ENCODE results near the gene ZNF724. TPM values are rescaled to one million over a fixed set of nuclear protein-coding genes. Genes with fewer than 3 reads are reported as not detected.
"Not testable (repeated sequence)": the region's sequence is repeated elsewhere in the genome, so short reads cannot be mapped to it uniquely, and the experiment has no call there.

The ZNF724 gene
- total and polyA plus RNA-seq, 4 experiments from 2014 or later, result 1.9 to 6.1 (median 3.8) TPM

DNA sequence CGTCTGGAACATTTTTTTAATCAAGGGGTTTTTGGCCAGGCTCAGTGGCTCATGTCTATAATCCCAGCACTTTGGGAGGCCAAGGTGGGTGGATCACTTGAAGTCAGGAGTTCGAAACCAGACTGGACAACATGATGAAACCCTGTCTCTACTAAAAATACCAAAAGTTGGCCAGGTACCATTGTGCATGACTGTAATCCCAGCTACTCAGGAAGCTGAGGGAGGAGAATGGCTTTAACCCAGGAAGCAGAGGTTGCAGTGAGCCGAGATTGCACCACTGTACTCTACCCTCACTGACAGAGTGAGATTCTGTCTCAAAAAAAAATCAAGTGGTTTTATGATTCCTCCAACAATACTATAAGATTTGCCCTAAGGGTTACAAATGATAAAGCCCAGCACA lies 3.1 kb upstream of the ZNF724 start:
- H3K4me3 Mint-ChIP-seq, result not testable (repeated sequence)

DNA sequence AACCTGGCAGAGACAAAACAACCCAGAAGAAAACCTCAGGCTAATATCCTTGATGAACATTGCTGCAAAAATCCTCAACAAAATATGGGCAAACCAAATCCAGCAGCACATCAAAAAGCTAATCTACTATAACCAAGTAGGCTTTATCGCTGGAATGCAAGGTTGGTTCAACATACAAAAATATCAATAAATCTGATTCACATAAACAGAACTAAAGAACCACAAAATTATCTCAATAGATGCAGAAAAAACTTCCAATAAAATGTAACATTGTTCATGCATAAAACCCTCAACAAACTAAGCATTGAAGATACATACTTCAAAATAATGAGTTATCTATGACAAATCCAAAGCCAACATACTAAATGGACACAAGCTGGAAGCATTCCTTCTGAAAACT lies 8.8 kb downstream of the ZNF724 start:
- Mint-ChIP-seq H3K27me3 (no peaks in the 10 kb centered on the region), H3K36me3 (peaks cover 53 to 57% of the 10 kb centered on the region in 2 donors), H3K4me1 (peaks cover 0 to 3% (median 0%) of the 10 kb centered on the region in 4 donors), H3K4me3 (no peak overlapping the region), H3K27ac (no peak overlapping the region), H3K9me3 (peaks cover 4 to 50% (median 35%) of the 10 kb centered on the region in 8 donors)
- Histone ChIP-seq H3K27me3 (ENCODE audit: insufficient read depth, low read length) (no peaks in the 10 kb centered on the region), H3K4me1 (ENCODE audit: insufficient read depth, low read length) (no peaks in the 10 kb centered on the region), H3K4me3 (ENCODE audit: low read length in 2 of 2) (no peak overlapping the region), H3K27ac (ENCODE audit: low read depth, low read length) (no peak overlapping the region), H3K9me3 (ENCODE audit: control insufficient read depth in 1 of 2, low read length in 2 of 2) (peaks cover 0 to 17% of the 10 kb centered on the region in 2 donors), H3K36me3 (ENCODE audit: insufficient read depth, low read length) (no peaks in the 10 kb centered on the region)
- intact Hi-C loops (cut with micrococcal nuclease), result no loop called here
- POLR2A ChIA-PET (ENCODE audit: partially characterized antibody), result interaction anchor here (0.9 kb wide), 1 partner anchor 153 kb away, joined by 3 read pairs; no protein-coding TSS in a partner anchor
- no peak for DNase-seq
- CTCF ChIA-PET (ENCODE audit: partially characterized antibody), result interaction anchor here (1.4 kb wide), 1 partner anchor 42 kb away, joined by 3 read pairs; no protein-coding TSS in a partner anchor

More for the DNA sequence above, 3.1 kb upstream of the ZNF724 start:
- CTCF ChIA-PET (ENCODE audit: partially characterized antibody); H3K36me3 ChIP-seq (ENCODE audit: insufficient read depth, low read length); DNase-seq; H3K27me3 Mint-ChIP-seq; H3K27ac Mint-ChIP-seq; H3K9me3 Mint-ChIP-seq; H3K27me3 ChIP-seq (ENCODE audit: insufficient read depth, low read length); H3K36me3 Mint-ChIP-seq; H3K4me1 ChIP-seq (ENCODE audit: insufficient read depth, low read length); H3K27ac ChIP-seq (ENCODE audit: low read depth, low read length); H3K4me3 ChIP-seq (ENCODE audit: low read length in 2 of 2); H3K9me3 ChIP-seq (ENCODE audit: control insufficient read depth in 1 of 2, low read length in 2 of 2): not testable (repeated sequence)
- H3K4me1 Mint-ChIP-seq, result peaks cover 4 to 11% (median 7%) of the 10 kb centered on the region in 4 donors
- POLR2A ChIA-PET (ENCODE audit: partially characterized antibody), result interaction anchor here (0.6 to 3.2 kb wide), 3 partner anchors 19 to 30 kb away, joined by 3 to 11 read pairs (median 8); no protein-coding TSS in a partner anchor
- intact Hi-C loops (cut with micrococcal nuclease), result loop anchor here (10.0 kb wide), 1 partner anchor 662 kb away; the partner anchor contains the start of gene ZNF726

DNA sequence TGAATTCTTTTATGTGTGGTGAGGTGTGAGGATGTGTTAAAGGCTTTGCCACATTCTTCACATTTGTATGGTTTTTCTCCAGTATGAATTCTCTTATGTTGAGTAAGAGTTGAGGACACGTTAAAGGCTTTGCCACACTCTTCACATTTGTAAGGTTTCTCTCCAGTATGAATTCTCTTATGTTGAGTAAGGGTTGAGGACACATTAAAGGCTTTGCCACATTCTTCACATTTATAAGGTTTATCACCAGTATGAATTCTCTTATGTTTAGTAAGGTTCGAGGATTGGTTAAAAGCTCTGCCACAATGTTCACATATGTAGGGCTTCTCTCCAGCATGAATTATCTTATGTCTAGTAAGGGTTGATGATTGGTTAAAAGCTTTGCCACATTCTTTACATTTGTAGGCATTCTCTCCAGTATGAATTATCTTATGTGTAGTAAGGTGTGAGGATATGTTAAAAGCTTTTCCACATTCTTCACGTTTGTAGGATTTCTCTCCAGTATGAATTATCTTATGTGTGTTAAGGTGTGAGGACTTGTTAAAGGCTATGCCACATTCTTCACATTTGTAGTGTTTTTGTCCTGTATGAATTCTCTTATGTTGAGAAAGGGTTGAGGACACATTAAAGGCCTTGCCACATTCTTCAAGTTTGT lies 27.1 kb downstream of the ZNF724 start:
- H3K9me3 Mint-ChIP-seq, result peaks cover 0 to 91% (median 72%) of the 10 kb centered on the region in 8 donors
- Histone ChIP-seq H3K27me3 (ENCODE audit: insufficient read depth, low read length) (no peaks in the 10 kb centered on the region), H3K9me3 (ENCODE audit: control insufficient read depth in 1 of 2, low read length in 2 of 2) (peaks cover 14 to 43% of the 10 kb centered on the region in 2 donors), H3K4me1 (ENCODE audit: insufficient read depth, low read length) (no peaks in the 10 kb centered on the region), H3K36me3 (ENCODE audit: insufficient read depth, low read length) (peaks cover 14% of the 10 kb centered on the region), H3K27ac (ENCODE audit: low read depth, low read length) (no peak overlapping the region), H3K4me3 (ENCODE audit: low read length in 2 of 2) (no peak overlapping the region)
- DNase-seq, result no peak
- H3K4me1 Mint-ChIP-seq, result no peaks in the 10 kb centered on the region
- ChIA-PET CTCF (ENCODE audit: partially characterized antibody) (no interaction called here), POLR2A (ENCODE audit: partially characterized antibody) (no interaction called here)
- peaks cover 54 to 56% of the 10 kb centered on the region in 2 donors for H3K36me3 Mint-ChIP-seq
- no peak overlapping the region for H3K27ac Mint-ChIP-seq
- H3K27me3 Mint-ChIP-seq, result no peaks in the 10 kb centered on the region
- no peak overlapping the region for H3K4me3 Mint-ChIP-seq
- intact Hi-C loops (cut with micrococcal nuclease), result no loop called here

DNA sequence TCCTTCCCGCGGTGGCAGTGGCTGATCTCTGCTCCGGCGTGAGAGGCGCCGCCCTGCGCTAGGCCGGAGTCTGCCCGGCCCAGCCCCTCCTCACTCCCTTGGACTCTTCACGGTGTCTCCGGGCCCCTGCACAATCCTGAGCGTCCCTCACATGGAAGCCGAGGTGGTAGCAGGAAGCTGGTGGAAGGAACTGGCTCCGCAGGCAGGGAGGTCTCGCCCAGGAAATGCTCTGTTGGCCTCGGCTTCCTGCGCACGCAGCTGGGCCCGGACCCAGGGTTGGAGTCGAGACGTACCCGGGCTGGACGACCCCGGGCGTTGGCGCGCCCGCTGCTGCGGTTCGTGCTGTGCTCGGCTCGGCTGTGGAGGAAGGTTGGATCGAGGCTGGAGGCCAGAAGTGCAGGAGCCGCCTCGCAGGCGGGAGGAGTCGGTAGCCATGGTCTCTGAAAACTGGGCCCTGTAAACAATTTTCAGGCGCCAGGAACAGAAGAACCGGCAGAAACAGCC lies 46.3 kb downstream of the ZNF724 start:
- Histone ChIP-seq H3K9me3 (ENCODE audit: control insufficient read depth in 1 of 2, low read length in 2 of 2) (no peaks in the 10 kb centered on the region), H3K36me3 (ENCODE audit: insufficient read depth, low read length) (no peaks in the 10 kb centered on the region), H3K27ac (ENCODE audit: low read depth, low read length) (no peak overlapping the region), H3K4me1 (ENCODE audit: insufficient read depth, low read length) (no peaks in the 10 kb centered on the region), H3K27me3 (ENCODE audit: insufficient read depth, low read length) (no peaks in the 10 kb centered on the region), H3K4me3 (ENCODE audit: low read length in 2 of 2) (no peak overlapping the region)
- H3K36me3 Mint-ChIP-seq, result no peaks in the 10 kb centered on the region
- H3K27ac Mint-ChIP-seq, result no peak overlapping the region
- intact Hi-C loops (cut with micrococcal nuclease), result no loop called here
- no peak overlapping the region for H3K4me3 Mint-ChIP-seq
- no peak for DNase-seq
- no peaks in the 10 kb centered on the region for H3K27me3 Mint-ChIP-seq
- POLR2A ChIA-PET (ENCODE audit: partially characterized antibody), result interaction anchor here (0.6 kb wide), 1 partner anchor 558 kb away, joined by 3 read pairs; no protein-coding TSS in a partner anchor
- CTCF ChIA-PET (ENCODE audit: partially characterized antibody), result no interaction called here
- H3K9me3 Mint-ChIP-seq, result peaks cover 0 to 51% (median 25%) of the 10 kb centered on the region in 8 donors
- no peaks in the 10 kb centered on the region for H3K4me1 Mint-ChIP-seq

DNA sequence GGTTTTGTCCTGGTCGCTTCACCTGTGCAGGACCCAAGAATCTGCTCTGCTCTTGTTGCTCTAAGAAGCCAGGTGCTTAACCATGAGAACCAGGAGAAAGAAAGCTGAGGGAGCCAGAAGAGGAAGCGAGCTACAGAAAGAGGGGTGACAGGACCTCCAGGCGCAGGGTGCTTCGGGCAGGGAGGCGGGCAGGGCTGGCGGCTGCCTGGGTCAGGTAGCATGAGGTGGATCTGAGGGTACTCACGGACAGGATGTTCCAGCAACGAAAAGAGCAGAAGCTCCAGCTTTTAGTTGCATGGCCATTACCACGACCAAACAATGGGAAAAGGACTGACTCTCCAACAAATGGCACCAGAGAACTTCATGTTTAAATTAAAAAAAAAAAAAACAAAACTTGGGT lies 59.9 kb downstream of the ZNF724 start:
- Histone ChIP-seq H3K4me1 (ENCODE audit: insufficient read depth, low read length) (no peaks in the 10 kb centered on the region), H3K4me3 (ENCODE audit: low read length in 2 of 2) (no peak overlapping the region), H3K27me3 (ENCODE audit: insufficient read depth, low read length) (no peaks in the 10 kb centered on the region), H3K9me3 (ENCODE audit: control insufficient read depth in 1 of 2, low read length in 2 of 2) (no peaks in the 10 kb centered on the region), H3K27ac (ENCODE audit: low read depth, low read length) (no peak overlapping the region), H3K36me3 (ENCODE audit: insufficient read depth, low read length) (no peaks in the 10 kb centered on the region)
- no peak for DNase-seq
- H3K27ac Mint-ChIP-seq, result no peak overlapping the region
- ChIA-PET POLR2A (ENCODE audit: partially characterized antibody) (no interaction called here), CTCF (ENCODE audit: partially characterized antibody) (no interaction called here)
- H3K27me3 Mint-ChIP-seq, result no peaks in the 10 kb centered on the region
- H3K4me1 Mint-ChIP-seq, result no peaks in the 10 kb centered on the region
- intact Hi-C loops (cut with micrococcal nuclease), result no loop called here
- peaks cover 0 to 27% (median 12%) of the 10 kb centered on the region in 8 donors for H3K9me3 Mint-ChIP-seq
- H3K36me3 Mint-ChIP-seq, result no peaks in the 10 kb centered on the region
- H3K4me3 Mint-ChIP-seq, result no peak overlapping the region

DNA sequence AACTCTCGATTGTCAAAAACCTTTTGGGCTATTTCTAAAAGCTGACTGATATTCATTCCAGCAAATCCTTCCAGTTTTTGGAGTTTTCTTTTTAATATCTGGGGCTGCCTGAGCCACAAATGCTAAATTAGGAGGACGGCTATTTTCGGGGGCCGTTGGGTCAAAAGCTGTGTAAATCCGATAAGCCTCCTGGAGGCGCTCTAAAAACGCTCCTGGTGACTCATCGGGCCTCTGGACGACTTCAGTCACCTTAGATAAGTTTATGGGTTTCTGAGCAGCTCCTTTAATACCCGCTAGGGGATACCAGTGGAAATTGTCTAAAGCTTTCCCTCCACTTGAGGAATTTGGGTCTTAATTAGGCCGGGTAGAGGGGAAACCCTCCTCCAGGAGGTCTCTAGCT lies 66.9 kb downstream of the ZNF724 start:
- H3K4me3 Mint-ChIP-seq, result no peak overlapping the region
- ChIA-PET CTCF (ENCODE audit: partially characterized antibody) (no interaction called here), POLR2A (ENCODE audit: partially characterized antibody) (no interaction called here)
- DNase-seq, result no peak
- H3K27me3 ChIP-seq (ENCODE audit: insufficient read depth, low read length), result no peaks in the 10 kb centered on the region
- H3K27me3 Mint-ChIP-seq, result peaks cover 0 to 4% of the 10 kb centered on the region in 2 donors
- H3K27ac Mint-ChIP-seq, result no peak overlapping the region
- H3K36me3 ChIP-seq (ENCODE audit: insufficient read depth, low read length), result no peaks in the 10 kb centered on the region
- no peak overlapping the region for H3K27ac ChIP-seq (ENCODE audit: low read depth, low read length)
- no peaks in the 10 kb centered on the region for H3K4me1 ChIP-seq (ENCODE audit: insufficient read depth, low read length)
- H3K4me3 ChIP-seq (ENCODE audit: low read length in 2 of 2), result no peak overlapping the region
- H3K9me3 ChIP-seq (ENCODE audit: control insufficient read depth in 1 of 2, low read length in 2 of 2), result no peaks in the 10 kb centered on the region
- H3K36me3 Mint-ChIP-seq, result no peaks in the 10 kb centered on the region
- no peaks in the 10 kb centered on the region for H3K4me1 Mint-ChIP-seq
- peaks cover 0 to 14% (median 6%) of the 10 kb centered on the region in 8 donors for H3K9me3 Mint-ChIP-seq
- intact Hi-C loops (cut with micrococcal nuclease), result no loop called here
